HEK293T (cell line): ENCODE results near the gene ITPK1.

ENCODE experiments used
- CTCF ChIA-PET: fragments of 350-600 bp; formaldehyde crosslinking; extraction: SDS; loops from one replicate; lab custom pipeline; 2021; ENCODE audit warnings: antibody characterized with exemption, inconsistent platforms; lab: Yijun Ruan, JAX
- POLR2A ChIA-PET: fragments of 350-600 bp; formaldehyde crosslinking; extraction: SDS; loops from one replicate; lab custom pipeline; 2020; ENCODE audit warnings: antibody characterized with exemption, inconsistent platforms; lab: Yijun Ruan, JAX
- DNase-seq: peaks from one replicate; pipeline ENCODE4 v3.0.0; 2012; ENCODE audit warnings: mixed read lengths; ENCODE audit errors: extremely low spot score
- ARNT ChIP-seq: fragments of 450-650 bp; IDR thresholded peaks from 2 replicates; pipeline ENCODE4 v1.6.1; 2017; ENCODE audit warnings: mild to moderate bottlenecking
- BHLHE40 ChIP-seq: fragments of 450-650 bp; IDR thresholded peaks from 2 replicates; pipeline ENCODE4 v1.6.1; 2016; ENCODE audit warnings: mild to moderate bottlenecking, moderate library complexity, borderline replicate concordance
- CTBP1 ChIP-seq: fragments of 450-650 bp; IDR thresholded peaks from 2 replicates; pipeline ENCODE4 v1.6.1; 2016; ENCODE audit warnings: borderline replicate concordance
- ELF4 ChIP-seq: fragments of 450-650 bp; IDR thresholded peaks from 2 replicates; pipeline ENCODE4 v1.6.1; 2017; ENCODE audit warnings: antibody characterized with exemption
- FOXA1 ChIP-seq: fragments of 450-650 bp; IDR thresholded peaks from 2 replicates; pipeline ENCODE4 v1.6.1; 2016; ENCODE audit warnings: mild to moderate bottlenecking
- FOXK2 ChIP-seq: fragments of 450-650 bp; IDR thresholded peaks from 2 replicates; pipeline ENCODE4 v1.6.1; 2016; ENCODE audit warnings: mild to moderate bottlenecking
- FOXM1 ChIP-seq: fragments of 450-650 bp; IDR thresholded peaks from 2 replicates; pipeline ENCODE4 v1.6.1; 2017; ENCODE audit warnings: mild to moderate bottlenecking, borderline replicate concordance
- HDGF ChIP-seq: fragments of 450-650 bp; IDR thresholded peaks from 2 replicates; pipeline ENCODE4 v1.6.1; 2017; ENCODE audit warnings: antibody characterized with exemption, borderline replicate concordance
- L3MBTL2 ChIP-seq: fragments of 450-650 bp; conservative IDR thresholded peaks from 2 replicates; pipeline ENCODE4 v1.6.1; 2016; ENCODE audit warnings: mild to moderate bottlenecking
- LEF1 ChIP-seq: fragments of 450-650 bp; IDR thresholded peaks from 2 replicates; pipeline ENCODE4 v1.6.1; 2017; ENCODE audit warnings: mild to moderate bottlenecking, borderline replicate concordance
- NFRKB ChIP-seq: fragments of 450-650 bp; IDR thresholded peaks from 2 replicates; pipeline ENCODE4 v1.6.1; 2016; ENCODE audit warnings: mild to moderate bottlenecking, moderate library complexity
- PKNOX1 ChIP-seq: fragments of 450-650 bp; IDR thresholded peaks from 2 replicates; pipeline ENCODE4 v1.6.1; 2016
- SP1 ChIP-seq: fragments of 450-650 bp; IDR thresholded peaks from 2 replicates; pipeline ENCODE4 v1.6.1; 2017
- SUZ12 ChIP-seq: fragments of 450-650 bp; IDR thresholded peaks from 2 replicates; pipeline ENCODE4 v1.6.1; 2016; ENCODE audit warnings: mild to moderate bottlenecking
- TARDBP ChIP-seq: fragments of 450-650 bp; IDR thresholded peaks from 2 replicates; pipeline ENCODE4 v1.6.1; 2016
- ZNF384 ChIP-seq: fragments of 450-650 bp; IDR thresholded peaks from 2 replicates; pipeline ENCODE4 v1.6.1; 2016

ITPK1 gene

GRCh38 chr14:93102141-93102540 is 13.6 kb downstream of the ITPK1 start:
- POLR2A ChIA-PET = no interaction called here
- CTCF ChIA-PET = interaction anchor here (0.6 to 1.8 kb wide), 3 partner anchors 11 to 841 kb away, joined by 3 to 16 read pairs (median 4); no protein-coding TSS in a partner anchor
- TF ChIP-seq TARDBP (no peak), FOXM1 (no peak), FOXK2 (no peak), LEF1 (no peak), ZNF384 (no peak), ELF4 (no peak), NFRKB (no peak), SP1 (no peak)
- DNase-seq = no peak

GRCh38 chr14:93101181-93101580 is 14.5 kb downstream of the ITPK1 start:
- CTCF ChIA-PET = interaction anchor here (0.6 to 1.8 kb wide), 2 partner anchors 12 to 841 kb away, joined by 3 to 16 read pairs; no protein-coding TSS in a partner anchor

GRCh38 chr14:93100570-93100969 is 15.2 kb downstream of the ITPK1 start:
- ChIA-PET POLR2A (no interaction called here), CTCF (no interaction called here)
- TF ChIP-seq SP1 = no peak
- DNase-seq = no peak

More at GRCh38 chr14:93101181-93101580, 14.5 kb downstream of the ITPK1 start:
- no peak for DNase-seq
- POLR2A ChIA-PET = no interaction called here
- TF ChIP-seq TARDBP (no peak), CTBP1 (no peak), SUZ12 (no peak), PKNOX1 (no peak), NFRKB (no peak), FOXK2 (no peak), ELF4 (no peak), BHLHE40 (no peak), ZNF384 (no peak), ARNT (no peak), FOXA1 (no peak), FOXM1 (no peak), HDGF (no peak), SP1 (no peak), LEF1 (no peak), L3MBTL2 (no peak)

GRCh38 chr14:93100100-93100499 is 15.6 kb downstream of the ITPK1 start:
- CTCF ChIA-PET = interaction anchor here (1.8 kb wide), 1 partner anchor 13 kb away, joined by 12 read pairs; no protein-coding TSS in a partner anchor
- no peak for DNase-seq
- TF ChIP-seq FOXM1 (no peak), NFRKB (no peak), SUZ12 (no peak), SP1 (no peak)
- POLR2A ChIA-PET = no interaction called here

- POLR2A ChIA-PET = no interaction called here
- CTCF ChIA-PET = interaction anchor here (1.8 kb wide), 1 partner anchor 14 kb away, joined by 12 read pairs; no protein-coding TSS in a partner anchor
- TF ChIP-seq FOXK2 = no peak
- no peak for TF ChIP-seq FOXA1
- TF ChIP-seq ARNT = no peak
- no peak for TF ChIP-seq SP1
- TF ChIP-seq BHLHE40 = no peak
- no peak for TF ChIP-seq ELF4
- TF ChIP-seq HDGF = no peak
- TF ChIP-seq PKNOX1 = no peak
- no peak for TF ChIP-seq SUZ12
- no peak for TF ChIP-seq NFRKB
- TF ChIP-seq LEF1 = no peak
- no peak for DNase-seq
These were observed 16.1 kb downstream of the ITPK1 start for GRCh38 chr14:93099643-93100042.

- DNase-seq = no peak
- ChIA-PET CTCF (interaction anchor here (1.8 kb wide), 1 partner anchor 14 kb away, joined by 12 read pairs; no protein-coding TSS in a partner anchor), POLR2A (no interaction called here)
- TF ChIP-seq PKNOX1 (no peak), BHLHE40 (no peak), FOXK2 (no peak), TARDBP (no peak), ZNF384 (no peak), FOXA1 (no peak), LEF1 (no peak), SUZ12 (no peak), L3MBTL2 (no peak), SP1 (no peak), FOXM1 (no peak), ARNT (no peak), ELF4 (no peak), HDGF (no peak), NFRKB (no peak), CTBP1 (no peak)
These were observed 16.5 kb downstream of the ITPK1 start for GRCh38 chr14:93099196-93099595.
